Endothelial cell of umbilical vein (primary cell): ENCODE data around the gene NKIRAS1. TPM values are rescaled to one million over a fixed set of nuclear protein-coding genes. Genes with fewer than 3 reads are reported as not detected.

Experiments used
- BruUV-seq: library from RNA; stranded (reverse); fragments of 400-500 nt; replicated peaks from 2 replicates; lab custom pipeline; 2021; lab: Mats Ljungman, UMichigan
- CTCF ChIA-PET: fragments of 300-600, 350-600 bp; sonication (Branson Sonifier 250); formaldehyde crosslinking; loops from one replicate; lab custom pipeline; 2021; ENCODE audit warnings: antibody characterized with exemption, inconsistent platforms; lab: Charles Lee
- POLR2A ChIA-PET: fragments of 300-600, 350-600 bp; sonication (Branson Sonifier 250); formaldehyde crosslinking; loops from one replicate; lab custom pipeline; 2021; ENCODE audit warnings: antibody characterized with exemption, inconsistent platforms; lab: Charles Lee
- DNase-seq: peaks from one replicate; pipeline ENCODE4 v3.0.0-alpha.2; 2011; ENCODE audit warnings: low read depth, low spot score
- FAIRE-seq: peaks from 2 replicates; lab custom pipeline; 2011; peaks lifted over from hg19 to GRCh38; lab: Jason Lieb, UNC
- H2AFZ ChIP-seq: 2 replicates; pipeline ENCODE4 v1.6.0; 2012; ENCODE audit warnings: low read depth, low read length, control low read depth, inconsistent platforms
- H3K27ac ChIP-seq: 2 replicates; pipeline ENCODE4 v1.5.1; 2011; ENCODE audit warnings: low read depth, mild to moderate bottlenecking, control low read depth, low read length, moderate library complexity; ENCODE audit not compliant: insufficient read depth
- H3K27me3 ChIP-seq, 2 experiments: 2 replicates each; pipeline versions ENCODE4 v1.6.0 to v1.6.1; 2011; ENCODE audit warnings: low read length in 2 of 2, mixed read lengths in 1 of 2; ENCODE audit not compliant: control insufficient read depth in 2 of 2, insufficient read depth in 2 of 2
- H3K36me3 ChIP-seq, 2 experiments: 2 replicates in 1 of 2; 3 replicates in 1 of 2; pipeline ENCODE4 v1.5.1; 2011; ENCODE audit warnings: low read length in 2 of 2, mild to moderate bottlenecking in 1 of 2, moderate library complexity in 1 of 2; ENCODE audit not compliant: control insufficient read depth in 2 of 2, insufficient read depth in 2 of 2; ENCODE audit errors: extremely low read depth in 1 of 2
- H3K4me1 ChIP-seq: 3 replicates; pipeline ENCODE4 v1.5.1; 2011; ENCODE audit warnings: mild to moderate bottlenecking, low read length; ENCODE audit not compliant: control insufficient read depth, insufficient read depth; ENCODE audit errors: extremely low read depth
- H3K4me2 ChIP-seq: 2 replicates; pipeline ENCODE4 v1.6.1; 2011; ENCODE audit warnings: low read length, control low read depth, mixed read lengths; ENCODE audit not compliant: insufficient read depth
- H3K4me3 ChIP-seq, 3 experiments: fragments of 200-600 bp in 1 of 3; sonication (generic), shearing (Covaris generic) in 1 of 3; replicated peaks in 1 of 3; 2 replicates each; pipeline ENCODE4 v1.5.1; 2011 to 2016; ENCODE audit warnings: control low read depth in 3 of 3, low read length in 3 of 3, mild to moderate bottlenecking in 2 of 3, inconsistent platforms in 1 of 3, low read depth in 1 of 3, moderate library complexity in 1 of 3; ENCODE audit not compliant: insufficient read depth in 1 of 3
- H3K79me2 ChIP-seq: 2 replicates; pipeline ENCODE4 v1.6.0; 2012; ENCODE audit warnings: low read length, inconsistent platforms; ENCODE audit not compliant: control insufficient read depth, insufficient read depth
- H3K9ac ChIP-seq: replicated peaks from 2 replicates; pipeline ENCODE3; 2011; ENCODE audit warnings: low read length, control low read depth; ENCODE audit not compliant: insufficient read depth; ENCODE audit errors: extremely low read depth
- H3K9me1 ChIP-seq: replicated peaks from 3 replicates; pipeline ENCODE4 v1.6.0; 2011; ENCODE audit warnings: mild to moderate bottlenecking, low read length; ENCODE audit not compliant: control insufficient read depth, insufficient read depth; ENCODE audit errors: extremely low read depth
- H3K9me3 ChIP-seq: replicated peaks from 2 replicates; pipeline ENCODE4 v1.5.1; 2012; ENCODE audit warnings: low read length, inconsistent platforms; ENCODE audit not compliant: control insufficient read depth, insufficient read depth
- H4K20me1 ChIP-seq: replicated peaks from 2 replicates; pipeline ENCODE3; 2011; ENCODE audit warnings: mild to moderate bottlenecking, low read length; ENCODE audit not compliant: control insufficient read depth, insufficient read depth; ENCODE audit errors: extremely low read depth
- EZH2 ChIP-seq: IDR thresholded peaks from 2 replicates; pipeline ENCODE4 v1.6.1; 2012; ENCODE audit warnings: borderline replicate concordance, low read depth, mild to moderate bottlenecking, moderate library complexity, low read length, inconsistent platforms; ENCODE audit not compliant: severe bottlenecking
- FOS ChIP-seq: IDR thresholded peaks from 2 replicates; pipeline ENCODE4 v1.6.1; 2011; ENCODE audit warnings: mild to moderate bottlenecking, low read length, moderate library complexity, borderline replicate concordance; ENCODE audit not compliant: insufficient read depth
- GATA2 ChIP-seq: IDR thresholded peaks from 2 replicates; pipeline ENCODE4 v1.7.0; 2011; ENCODE audit warnings: low read depth, mild to moderate bottlenecking, moderate library complexity, mixed read lengths, low read length; ENCODE audit not compliant: insufficient read length, insufficient read depth
- JUN ChIP-seq: IDR thresholded peaks from 2 replicates; pipeline ENCODE4 v1.6.1; 2011; ENCODE audit warnings: borderline replicate concordance, low read depth; ENCODE audit not compliant: insufficient read length, insufficient read depth
- MYC ChIP-seq: IDR thresholded peaks from one replicate; pipeline ENCODE4 v1.6.1; 2011; ENCODE audit warnings: mild to moderate bottlenecking, low read depth, low read length
- POLR2A ChIP-seq: IDR thresholded peaks from 2 replicates; pipeline ENCODE4 v1.6.1; 2012; ENCODE audit warnings: low read depth, mild to moderate bottlenecking, control low read depth, low read length
- POLR2AphosphoS5 ChIP-seq: IDR thresholded peaks from 2 replicates; pipeline ENCODE4 v1.6.1; 2012; ENCODE audit warnings: low read depth, mild to moderate bottlenecking, control low read depth, low read length, moderate library complexity; ENCODE audit not compliant: insufficient read depth
- dilution Hi-C: fragments of 300-500 bp; cut with MboI; formaldehyde crosslinking; loops from one replicate; pipeline ENCODE4 v1.15.0; 2019; ENCODE audit warnings: low sequenced_read_pairs; ENCODE audit not compliant: extremely low pct_ligation_motif_present
- intact Hi-C: fragments of 100-400 bp; cut with micrococcal nuclease; formaldehyde crosslinking; loops from one replicate; pipeline ENCODE4 v1.10.0; 2022
- polyA plus RNA-seq, 4 experiments: library from polyadenylated mRNA; depleted of rRNA in 3 of 4; stranded (reverse) in 3 of 4; unstranded in 1 of 4; fragments of >200 nt; gene quantifications; 2 replicates each; pipeline versions ENCODE4 v1.2.1 to v1.2.3, GENCODE V29; 2011 to 2012; ENCODE audit warnings: missing spikeins in 1 of 4
- total RNA-seq: library from RNA; stranded (reverse); gene quantifications from 2 replicates; pipeline ENCODE4 v1.2.3, GENCODE V29; 2021
- TF ChIP-seq, protein P1 (sequence below), 2 donors: IDR thresholded peaks; 1 replicate in 1 of 2; 2 replicates in 1 of 2; pipeline ENCODE4 v1.5.1; 2011; ENCODE audit warnings: low read length in 2 of 2, mild to moderate bottlenecking in 2 of 2, moderate library complexity in 2 of 2, control low read depth in 1 of 2, inconsistent platforms in 1 of 2, low read depth in 1 of 2; ENCODE audit not compliant: insufficient read depth in 1 of 2; ENCODE audit errors: extremely low read depth in 1 of 2
- TF ChIP-seq, protein P2 (sequence below): IDR thresholded peaks from 2 replicates; pipeline ENCODE4 v1.6.1; 2011; ENCODE audit not compliant: insufficient read depth, insufficient read length

The NKIRAS1 gene
- total and polyA plus RNA-seq, 2 donors (not counting 3 experiments of a cell fraction or from before 2014, with no cell fraction given) = 2.2 to 2.9 TPM

DNA sequence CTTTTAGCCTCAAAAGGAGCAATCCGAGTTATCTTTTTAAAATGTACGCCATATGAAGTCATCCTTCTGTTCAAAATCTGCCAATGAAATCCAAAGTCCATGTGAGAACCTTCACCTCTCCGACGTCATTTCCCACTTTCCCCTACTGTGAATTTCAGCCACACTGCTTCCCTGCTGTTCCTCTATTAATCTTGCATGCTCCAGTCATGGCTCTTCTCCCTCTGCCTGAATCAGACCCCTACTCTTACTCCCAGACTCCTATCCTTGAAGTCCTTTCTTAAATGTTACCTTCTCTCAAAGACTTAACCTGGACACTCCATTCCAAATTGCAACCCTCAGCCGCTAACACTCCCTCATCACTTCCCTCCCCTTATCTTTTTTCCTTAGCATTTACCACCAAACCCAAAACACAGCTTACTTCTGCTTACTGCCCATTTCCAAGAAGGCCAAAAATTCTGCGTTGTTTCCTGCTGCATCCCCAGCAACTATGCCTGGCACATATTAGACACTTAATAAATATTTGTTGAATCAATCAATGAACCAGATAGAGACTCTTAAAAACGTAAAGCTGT is 1.2 kb downstream of the NKIRAS1 start:
- H4K20me1 ChIP-seq = peaks cover 7% of the 10 kb centered on the region
- peaks cover 9 to 11% of the 10 kb centered on the region in 2 experiments for H3K36me3 ChIP-seq
- TF ChIP-seq POLR2A (no peak), GATA2 (no peak), EZH2 (no peak), FOS (no peak), POLR2AphosphoS5 (no peak), JUN (no peak), MYC (no peak)
- TF ChIP-seq, protein P1, sequence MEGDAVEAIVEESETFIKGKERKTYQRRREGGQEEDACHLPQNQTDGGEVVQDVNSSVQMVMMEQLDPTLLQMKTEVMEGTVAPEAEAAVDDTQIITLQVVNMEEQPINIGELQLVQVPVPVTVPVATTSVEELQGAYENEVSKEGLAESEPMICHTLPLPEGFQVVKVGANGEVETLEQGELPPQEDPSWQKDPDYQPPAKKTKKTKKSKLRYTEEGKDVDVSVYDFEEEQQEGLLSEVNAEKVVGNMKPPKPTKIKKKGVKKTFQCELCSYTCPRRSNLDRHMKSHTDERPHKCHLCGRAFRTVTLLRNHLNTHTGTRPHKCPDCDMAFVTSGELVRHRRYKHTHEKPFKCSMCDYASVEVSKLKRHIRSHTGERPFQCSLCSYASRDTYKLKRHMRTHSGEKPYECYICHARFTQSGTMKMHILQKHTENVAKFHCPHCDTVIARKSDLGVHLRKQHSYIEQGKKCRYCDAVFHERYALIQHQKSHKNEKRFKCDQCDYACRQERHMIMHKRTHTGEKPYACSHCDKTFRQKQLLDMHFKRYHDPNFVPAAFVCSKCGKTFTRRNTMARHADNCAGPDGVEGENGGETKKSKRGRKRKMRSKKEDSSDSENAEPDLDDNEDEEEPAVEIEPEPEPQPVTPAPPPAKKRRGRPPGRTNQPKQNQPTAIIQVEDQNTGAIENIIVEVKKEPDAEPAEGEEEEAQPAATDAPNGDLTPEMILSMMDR (IDR thresholded peaks at IDR 0.05; ENCODE audit: extremely low read depth in 1 of 2, insufficient read depth in 1 of 2, low read depth in 1 of 2, low read length in 2 of 2) = no peak
- TF ChIP-seq, protein P2, sequence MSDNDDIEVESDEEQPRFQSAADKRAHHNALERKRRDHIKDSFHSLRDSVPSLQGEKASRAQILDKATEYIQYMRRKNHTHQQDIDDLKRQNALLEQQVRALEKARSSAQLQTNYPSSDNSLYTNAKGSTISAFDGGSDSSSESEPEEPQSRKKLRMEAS = no peak
- no peaks in the 10 kb centered on the region for H3K9me3 ChIP-seq
- H3K4me2 ChIP-seq = peak overlapping the region; percentile 91
- DNase-seq (peak; percentile 15), FAIRE-seq (no peak)
- no TSS peak for BruUV-seq
- no peak overlapping the region for H3K9ac ChIP-seq
- POLR2A ChIA-PET = interaction anchor here (1.3 kb wide), 1 partner anchor 11 kb away, joined by 3 read pairs; no protein-coding TSS in a partner anchor
- H3K79me2 ChIP-seq = peaks cover 23% of the 10 kb centered on the region
- no peaks in the 10 kb centered on the region for H3K27me3 ChIP-seq
- dilution Hi-C loops = no loop called here
- no peak overlapping the region for H3K27ac ChIP-seq
- H3K9me1 ChIP-seq = no peaks in the 10 kb centered on the region
- intact Hi-C loops = loop anchor here (2.0 kb wide), 2 partner anchors 41 to 77 kb away; no protein-coding TSS in a partner anchor
- peaks cover 17% of the 10 kb centered on the region for H3K4me1 ChIP-seq
- H3K4me3 ChIP-seq = peak overlapping the region in 1 of 3 experiments; percentile 73
- CTCF ChIA-PET = interaction anchor here (1.3 to 2.1 kb wide), 3 partner anchors 14 to 82 kb away, joined by 3 to 13 read pairs (median 3); no protein-coding TSS in a partner anchor
- H2AFZ ChIP-seq = no peak overlapping the region
